PC-9 (cell line): ENCODE measurements around the gene DIP2C. TPM values are rescaled to one million over a fixed set of nuclear protein-coding genes. Genes with fewer than 3 reads are reported as not detected.

Source experiments
- BruUV-seq: library from RNA; stranded (reverse); fragments of 400-500 nt; replicated peaks from 2 replicates; lab custom pipeline; 2021; lab: Mats Ljungman, UMichigan
- CTCF ChIA-PET: fragments of 300-600 bp; sonication (Branson Sonifier 250); formaldehyde crosslinking; loops from one replicate; lab custom pipeline; 2022; ENCODE audit warnings: antibody characterized with exemption; lab: Charles Lee
- POLR2A ChIA-PET: fragments of 300-600 bp; sonication (Branson Sonifier 250); formaldehyde crosslinking; loops from one replicate; lab custom pipeline; 2022; ENCODE audit warnings: antibody characterized with exemption; ENCODE audit not compliant: unreplicated experiment; lab: Charles Lee
- DNase-seq, 2 experiments: peaks; one replicate each; pipeline versions ENCODE4 v3.0.0 to v3.0.0-alpha.2; 2015 to 2022; ENCODE audit warnings: mixed read lengths in 1 of 2
- H2AFZ ChIP-seq: fragments of 200-600 bp; sonication (generic); 2 replicates; pipeline ENCODE4 v1.8.1; 2017; ENCODE audit warnings: antibody characterized with exemption
- H3F3A ChIP-seq: fragments of 200-600 bp; sonication (generic); 2 replicates; pipeline ENCODE4 v1.8.1; 2017; ENCODE audit warnings: antibody characterized with exemption, mild to moderate bottlenecking, low read depth; ENCODE audit not compliant: insufficient read depth
- H3K27ac ChIP-seq: fragments of 200-600 bp; sonication (generic); 2 replicates; pipeline ENCODE4 v1.6.1; 2016; ENCODE audit warnings: mixed run types
- H3K27me3 ChIP-seq: fragments of 200-600 bp; sonication (generic); 2 replicates; pipeline ENCODE4 v1.6.1; 2016; ENCODE audit warnings: low read depth, mixed run types; ENCODE audit not compliant: insufficient read depth
- H3K36me3 ChIP-seq: fragments of 200-600 bp; sonication (generic); 2 replicates; pipeline ENCODE4 v1.6.1; 2016; ENCODE audit warnings: low read depth, mixed run types
- H3K4me1 ChIP-seq: fragments of 200-600 bp; sonication (generic); replicated peaks from 2 replicates; pipeline ENCODE4 v1.6.1; 2016; ENCODE audit warnings: mixed run types; ENCODE audit not compliant: insufficient read depth
- H3K4me2 ChIP-seq: fragments of 200-600 bp; sonication (generic); 2 replicates; pipeline ENCODE4 v1.6.1; 2017; ENCODE audit warnings: mixed run types
- H3K4me3 ChIP-seq: fragments of 200-600 bp; sonication (generic); 2 replicates; pipeline ENCODE4 v1.6.1; 2016; ENCODE audit warnings: mixed run types
- H3K79me2 ChIP-seq: fragments of 200-600 bp; sonication (generic); 2 replicates; pipeline ENCODE4 v1.6.1; 2017; ENCODE audit warnings: low read depth, mixed run types
- H3K9me2 ChIP-seq: fragments of 200-600 bp; sonication (generic); 2 replicates; pipeline ENCODE4 v1.8.1; 2017; ENCODE audit warnings: mild to moderate bottlenecking; ENCODE audit not compliant: insufficient read depth
- H3K9me3 ChIP-seq: fragments of 200-600 bp; sonication (generic); 2 replicates; pipeline ENCODE4 v1.8.1; 2016; ENCODE audit warnings: low read depth; ENCODE audit not compliant: insufficient read depth
- H4K20me1 ChIP-seq: fragments of 200-600 bp; sonication (generic); 2 replicates; pipeline ENCODE4 v1.8.1; 2017; ENCODE audit not compliant: insufficient read depth
- CTCF ChIP-seq: fragments of 200-600 bp; sonication (generic); conservative IDR thresholded peaks from 2 replicates; pipeline ENCODE4 v1.6.1; 2017; ENCODE audit warnings: mixed run types, antibody characterized with exemption, mild to moderate bottlenecking, moderate library complexity
- EZH2 ChIP-seq: fragments of 200-600 bp; sonication (generic); IDR thresholded peaks from 2 replicates; pipeline ENCODE4 v1.8.0; 2017; ENCODE audit warnings: antibody characterized with exemption, low read depth
- intact Hi-C: fragments of 100-400 bp; cut with micrococcal nuclease; formaldehyde crosslinking; loops from one replicate; pipeline ENCODE4 v1.10.0; 2022; ENCODE audit not compliant: unreplicated experiment
- total RNA-seq: library from RNA; stranded (reverse); gene quantifications from 2 replicates; pipeline ENCODE4 v1.2.3, GENCODE V29; 2021

The DIP2C gene
- total RNA-seq, 1 experiment from 2014 or later = 0.83 TPM

- POLR2A ChIA-PET = no interaction called here
- Histone ChIP-seq H3K4me3 (no peak overlapping the region), H3K9me2 (no peaks in the 10 kb centered on the region), H2AFZ (no peak overlapping the region), H3K4me1 (no peaks in the 10 kb centered on the region), H3K9me3 (no peaks in the 10 kb centered on the region), H3K27me3 (peaks cover 49% of the 10 kb centered on the region), H3F3A (no peaks in the 10 kb centered on the region), H3K4me2 (no peak overlapping the region), H3K79me2 (no peaks in the 10 kb centered on the region), H3K36me3 (no peaks in the 10 kb centered on the region), H4K20me1 (no peaks in the 10 kb centered on the region), H3K27ac (no peak overlapping the region)
- CTCF ChIA-PET = no interaction called here
- intact Hi-C loops = no loop called here
- TF ChIP-seq EZH2 = no peak
- no peak for TF ChIP-seq CTCF
- no TSS peak for BruUV-seq
- no peak for DNase-seq
Measured at GRCh38 chr10:442209-442608, 247.3 kb downstream of the DIP2C start.

- Histone ChIP-seq H3K9me2 (no peaks in the 10 kb centered on the region), H3K4me3 (no peak overlapping the region), H4K20me1 (no peaks in the 10 kb centered on the region), H2AFZ (no peak overlapping the region), H3F3A (no peaks in the 10 kb centered on the region), H3K27ac (no peak overlapping the region), H3K4me1 (no peaks in the 10 kb centered on the region), H3K27me3 (peaks cover 49% of the 10 kb centered on the region), H3K4me2 (no peak overlapping the region), H3K9me3 (no peaks in the 10 kb centered on the region), H3K79me2 (no peaks in the 10 kb centered on the region), H3K36me3 (no peaks in the 10 kb centered on the region)
- no peak for DNase-seq
- intact Hi-C loops = no loop called here
- POLR2A ChIA-PET = no interaction called here
- TF ChIP-seq EZH2 (no peak), CTCF (no peak)
- no TSS peak for BruUV-seq
- CTCF ChIA-PET = no interaction called here
Measured at GRCh38 chr10:441659-442058, 247.8 kb downstream of the DIP2C start.

- Histone ChIP-seq H3K4me3 (no peak overlapping the region), H3K4me2 (no peak overlapping the region), H3K36me3 (no peaks in the 10 kb centered on the region), H3F3A (no peaks in the 10 kb centered on the region), H3K27me3 (peaks cover 49% of the 10 kb centered on the region), H3K9me2 (no peaks in the 10 kb centered on the region), H3K4me1 (no peaks in the 10 kb centered on the region), H3K9me3 (no peaks in the 10 kb centered on the region), H3K79me2 (no peaks in the 10 kb centered on the region), H4K20me1 (no peaks in the 10 kb centered on the region), H3K27ac (no peak overlapping the region), H2AFZ (no peak overlapping the region)
- ChIA-PET POLR2A (no interaction called here), CTCF (no interaction called here)
- no peak for TF ChIP-seq CTCF
- no peak for TF ChIP-seq EZH2
- no TSS peak for BruUV-seq
- intact Hi-C loops = no loop called here
- no peak for DNase-seq
Measured at GRCh38 chr10:440127-440526, 249.3 kb downstream of the DIP2C start.
